Liver (tissue), 9 donors: ENCODE measurements around the gene PBX4. TPM values are rescaled to one million over a fixed set of nuclear protein-coding genes. Genes with fewer than 3 reads are reported as not detected.
A peak's percentile ranks its signal among the peaks of the same experiment; 100 is the strongest.
"Not testable (repeated sequence)": the region's sequence is repeated elsewhere in the genome, so short reads cannot be mapped to it uniquely, and the experiment has no call there.

Source experiments
- DNase-seq: peaks from one replicate; pipeline ENCODE4 v3.0.0-alpha.2; 2017; ENCODE audit warnings: low spot score
- H3K27ac ChIP-seq, 2 donors: one replicate each; pipeline ENCODE4 v1.7.0; 2013; ENCODE audit warnings: inconsistent platforms in 2 of 2, low read length in 2 of 2, control low read depth in 1 of 2, low read depth in 1 of 2, mild to moderate bottlenecking in 1 of 2
- H3K27me3 ChIP-seq, 4 donors: one replicate each; pipeline versions ENCODE4 v1.6.1 to v1.7.0; 2013; ENCODE audit warnings: low read length in 3 of 4, inconsistent platforms in 1 of 4, mild to moderate bottlenecking in 1 of 4, moderate library complexity in 1 of 4; ENCODE audit not compliant: control insufficient read depth in 4 of 4, insufficient read depth in 4 of 4
- H3K36me3 ChIP-seq, 4 donors: one replicate each; pipeline versions ENCODE4 v1.6.1 to v1.7.0; 2013; ENCODE audit warnings: low read length in 3 of 4, mild to moderate bottlenecking in 3 of 4, low read depth in 1 of 4, moderate library complexity in 1 of 4; ENCODE audit not compliant: control insufficient read depth in 4 of 4, insufficient read depth in 3 of 4
- H3K4me1 ChIP-seq, 4 donors: one replicate each; pipeline versions ENCODE4 v1.6.1 to v1.7.0; 2013; ENCODE audit warnings: low read length in 3 of 4, mild to moderate bottlenecking in 3 of 4, moderate library complexity in 1 of 4; ENCODE audit not compliant: control insufficient read depth in 4 of 4, insufficient read depth in 4 of 4
- H3K4me3 ChIP-seq, 3 donors: one replicate each; pipeline versions ENCODE4 v1.6.1 to v1.7.0; 2013; ENCODE audit warnings: low read length in 3 of 3, control low read depth in 1 of 3, low read depth in 1 of 3, mild to moderate bottlenecking in 1 of 3
- H3K9ac ChIP-seq, 2 donors: one replicate each; pipeline ENCODE4 v1.7.0; 2013; ENCODE audit warnings: low read length in 2 of 2, mild to moderate bottlenecking in 2 of 2, moderate library complexity in 2 of 2, control low read depth in 1 of 2, low read depth in 1 of 2
- H3K9me3 ChIP-seq, 4 donors: one replicate each; pipeline versions ENCODE4 v1.6.1 to v1.7.0; 2013; ENCODE audit warnings: low read length in 3 of 4; ENCODE audit not compliant: control insufficient read depth in 4 of 4
- EGR1 ChIP-seq, 2 donors: IDR thresholded peaks; 2 replicates each; pipeline ENCODE4 v1.6.1; 2016 to 2018; ENCODE audit warnings: antibody characterized with exemption in 2 of 2, low read depth in 2 of 2
- FOXA1 ChIP-seq: IDR thresholded peaks from 2 replicates; pipeline ENCODE4 v1.6.1; 2016; ENCODE audit warnings: antibody characterized with exemption
- HNF4G ChIP-seq: IDR thresholded peaks from 2 replicates; pipeline ENCODE4 v1.6.1; 2016; ENCODE audit warnings: antibody characterized with exemption
- JUND ChIP-seq, 2 donors: IDR thresholded peaks; 2 replicates each; pipeline ENCODE4 v1.6.1; 2016; ENCODE audit warnings: antibody characterized with exemption in 2 of 2
- NR2F2 ChIP-seq: IDR thresholded peaks from 2 replicates; pipeline ENCODE4 v1.6.1; 2016; ENCODE audit warnings: antibody characterized with exemption
- TAF1 ChIP-seq: conservative IDR thresholded peaks from 2 replicates; pipeline ENCODE4 v1.6.1; 2016; ENCODE audit warnings: antibody characterized with exemption, mild to moderate bottlenecking
- WGBS: extraction: QIAGEN DNeasy Blood & Tissue Kit; methylation state at CpG from one replicate; pipeline ENCODE4 v1.1.7; 2013; 5-methylcytosine and 5-hydroxymethylcytosine counted together
- polyA plus RNA-seq, 2 donors: library from polyadenylated mRNA; stranded (reverse) in 1 of 2; unstranded in 1 of 2; fragments of 200-250 nt in 1 of 2; fragments of >200 nt in 1 of 2; fragmentation: Nextera tagmentation in 1 of 2; extraction: Ambion mirVana in 1 of 2; gene quantifications; one replicate each; pipeline versions ENCODE4 v1.2.1 to v1.2.3, GENCODE V29; 2013 to 2015
- total RNA-seq, 2 donors: library from RNA; depleted of rRNA; stranded (reverse); fragments of >200 nt; gene quantifications; one replicate each; pipeline ENCODE4 v1.2.3, GENCODE V29; 2014
- TF ChIP-seq, protein P1 (sequence below): IDR thresholded peaks from 2 replicates; pipeline ENCODE4 v1.6.1; 2016; ENCODE audit warnings: antibody characterized with exemption
- TF ChIP-seq, protein P2 (sequence below): IDR thresholded peaks from 2 replicates; pipeline ENCODE4 v1.6.1; 2016; ENCODE audit warnings: antibody characterized with exemption
- TF ChIP-seq, protein P3 (sequence below): fragments of 150-350 bp; IDR thresholded peaks from 2 replicates; pipeline ENCODE4 v1.5.1; 2017; ENCODE audit warnings: improper control_type of control experiment, low read depth, low read length; ENCODE audit not compliant: missing input control
- TF ChIP-seq, protein P4 (sequence below): IDR thresholded peaks from 2 replicates; pipeline ENCODE4 v1.6.1; 2016; ENCODE audit warnings: antibody characterized with exemption, mild to moderate bottlenecking
- donor health status: healthy.
- donor health status: healthy.
- donor health status: healthy.
- donor health status: healthy.
- donor health status: healthy.

Gene PBX4
- total and polyA plus RNA-seq, 4 donors, result 0.19 to 0.59 (median 0.21) TPM; not detected in 1

DNA sequence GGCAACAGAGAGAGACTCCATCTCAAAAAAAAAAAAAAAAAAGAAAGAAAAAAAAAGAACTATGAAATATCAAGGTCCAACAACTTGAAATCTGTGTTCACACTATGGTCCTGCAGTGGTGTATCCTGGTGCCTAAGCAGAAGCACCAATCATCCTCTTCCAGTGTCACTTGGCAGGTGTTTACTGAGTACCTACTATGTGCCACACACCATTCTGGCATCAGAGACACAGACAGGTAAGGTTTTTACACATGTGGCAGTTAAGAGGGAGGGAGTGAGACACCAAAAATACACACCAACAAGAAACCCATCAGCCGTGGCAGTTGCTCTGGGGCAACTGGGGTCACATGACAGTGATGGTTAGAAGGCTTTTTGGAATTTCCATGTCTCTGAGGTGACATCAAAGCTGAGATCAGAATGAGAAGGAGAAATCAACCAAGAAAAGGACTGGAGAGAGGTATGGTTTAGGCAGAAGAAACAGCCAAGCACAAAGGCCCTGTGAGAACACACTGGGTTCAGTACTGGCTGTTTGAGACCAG is 17.6 kb downstream of the PBX4 start:
- TF ChIP-seq, protein P1, sequence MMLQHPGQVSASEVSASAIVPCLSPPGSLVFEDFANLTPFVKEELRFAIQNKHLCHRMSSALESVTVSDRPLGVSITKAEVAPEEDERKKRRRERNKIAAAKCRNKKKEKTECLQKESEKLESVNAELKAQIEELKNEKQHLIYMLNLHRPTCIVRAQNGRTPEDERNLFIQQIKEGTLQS, result no peak
- TF ChIP-seq JUND (IDR thresholded peaks at IDR 0.05), result no peak
- TF ChIP-seq, protein P2, sequence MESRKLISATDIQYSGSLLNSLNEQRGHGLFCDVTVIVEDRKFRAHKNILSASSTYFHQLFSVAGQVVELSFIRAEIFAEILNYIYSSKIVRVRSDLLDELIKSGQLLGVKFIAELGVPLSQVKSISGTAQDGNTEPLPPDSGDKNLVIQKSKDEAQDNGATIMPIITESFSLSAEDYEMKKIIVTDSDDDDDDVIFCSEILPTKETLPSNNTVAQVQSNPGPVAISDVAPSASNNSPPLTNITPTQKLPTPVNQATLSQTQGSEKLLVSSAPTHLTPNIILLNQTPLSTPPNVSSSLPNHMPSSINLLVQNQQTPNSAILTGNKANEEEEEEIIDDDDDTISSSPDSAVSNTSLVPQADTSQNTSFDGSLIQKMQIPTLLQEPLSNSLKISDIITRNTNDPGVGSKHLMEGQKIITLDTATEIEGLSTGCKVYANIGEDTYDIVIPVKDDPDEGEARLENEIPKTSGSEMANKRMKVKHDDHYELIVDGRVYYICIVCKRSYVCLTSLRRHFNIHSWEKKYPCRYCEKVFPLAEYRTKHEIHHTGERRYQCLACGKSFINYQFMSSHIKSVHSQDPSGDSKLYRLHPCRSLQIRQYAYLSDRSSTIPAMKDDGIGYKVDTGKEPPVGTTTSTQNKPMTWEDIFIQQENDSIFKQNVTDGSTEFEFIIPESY, result no peak
- no peak for TF ChIP-seq TAF1
- TF ChIP-seq, protein P3, sequence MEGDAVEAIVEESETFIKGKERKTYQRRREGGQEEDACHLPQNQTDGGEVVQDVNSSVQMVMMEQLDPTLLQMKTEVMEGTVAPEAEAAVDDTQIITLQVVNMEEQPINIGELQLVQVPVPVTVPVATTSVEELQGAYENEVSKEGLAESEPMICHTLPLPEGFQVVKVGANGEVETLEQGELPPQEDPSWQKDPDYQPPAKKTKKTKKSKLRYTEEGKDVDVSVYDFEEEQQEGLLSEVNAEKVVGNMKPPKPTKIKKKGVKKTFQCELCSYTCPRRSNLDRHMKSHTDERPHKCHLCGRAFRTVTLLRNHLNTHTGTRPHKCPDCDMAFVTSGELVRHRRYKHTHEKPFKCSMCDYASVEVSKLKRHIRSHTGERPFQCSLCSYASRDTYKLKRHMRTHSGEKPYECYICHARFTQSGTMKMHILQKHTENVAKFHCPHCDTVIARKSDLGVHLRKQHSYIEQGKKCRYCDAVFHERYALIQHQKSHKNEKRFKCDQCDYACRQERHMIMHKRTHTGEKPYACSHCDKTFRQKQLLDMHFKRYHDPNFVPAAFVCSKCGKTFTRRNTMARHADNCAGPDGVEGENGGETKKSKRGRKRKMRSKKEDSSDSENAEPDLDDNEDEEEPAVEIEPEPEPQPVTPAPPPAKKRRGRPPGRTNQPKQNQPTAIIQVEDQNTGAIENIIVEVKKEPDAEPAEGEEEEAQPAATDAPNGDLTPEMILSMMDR, result no peak
- TF ChIP-seq HNF4G, result no peak
- Histone ChIP-seq H3K36me3 (no peaks in the 10 kb centered on the region), H3K4me1 (no peaks in the 10 kb centered on the region), H3K9me3 (peaks cover 0 to 3% (median 0%) of the 10 kb centered on the region in 4 donors), H3K4me3 (no peak overlapping the region), H3K27ac (no peak overlapping the region), H3K9ac (no peak overlapping the region), H3K27me3 (peaks cover 0 to 2% (median 0%) of the 10 kb centered on the region in 4 donors)
- no peak for DNase-seq
- 85% methylated on average over 1 of the region's 1 CpG for WGBS

DNA sequence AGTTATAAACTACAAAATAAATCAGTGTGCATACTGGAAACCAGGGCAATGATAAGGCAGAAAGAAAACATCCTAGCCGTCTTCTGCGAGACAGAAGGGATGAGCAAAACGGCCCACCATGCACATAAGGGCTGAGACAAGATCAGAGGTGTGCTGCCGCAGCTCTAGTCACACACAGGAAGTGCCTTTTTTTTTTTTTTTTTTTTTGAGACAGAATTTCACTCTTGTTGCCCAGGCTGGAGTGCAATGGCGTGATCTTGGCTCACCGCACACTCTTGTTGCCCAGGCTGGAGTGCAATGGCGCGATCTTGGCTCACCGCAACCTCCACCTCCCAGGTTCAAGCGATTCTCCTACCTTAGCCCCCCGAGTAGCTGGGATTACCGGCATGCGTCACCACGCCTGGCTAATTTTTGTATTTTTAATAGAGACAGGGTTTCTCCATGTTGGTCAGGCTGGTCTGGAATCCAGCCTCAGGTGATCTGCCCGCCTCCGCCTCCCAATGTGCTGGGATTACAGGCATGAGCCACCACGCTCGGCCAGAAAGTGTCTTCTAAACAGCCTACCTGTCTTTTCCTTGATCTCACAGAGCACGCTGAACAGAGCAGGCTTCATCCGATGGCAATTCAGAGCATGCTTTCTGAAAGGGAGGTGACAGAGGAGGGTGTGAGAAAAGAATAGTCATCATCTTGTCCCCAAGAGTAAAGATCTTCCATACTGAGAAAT is 19.6 kb downstream of the PBX4 start:
- not testable (repeated sequence) for H3K9ac ChIP-seq, H3K27ac ChIP-seq, H3K27me3 ChIP-seq, DNase-seq, H3K4me1 ChIP-seq, H3K9me3 ChIP-seq, H3K36me3 ChIP-seq, H3K4me3 ChIP-seq
- 87% methylated on average over 20 of the region's 20 CpGs for WGBS

DNA sequence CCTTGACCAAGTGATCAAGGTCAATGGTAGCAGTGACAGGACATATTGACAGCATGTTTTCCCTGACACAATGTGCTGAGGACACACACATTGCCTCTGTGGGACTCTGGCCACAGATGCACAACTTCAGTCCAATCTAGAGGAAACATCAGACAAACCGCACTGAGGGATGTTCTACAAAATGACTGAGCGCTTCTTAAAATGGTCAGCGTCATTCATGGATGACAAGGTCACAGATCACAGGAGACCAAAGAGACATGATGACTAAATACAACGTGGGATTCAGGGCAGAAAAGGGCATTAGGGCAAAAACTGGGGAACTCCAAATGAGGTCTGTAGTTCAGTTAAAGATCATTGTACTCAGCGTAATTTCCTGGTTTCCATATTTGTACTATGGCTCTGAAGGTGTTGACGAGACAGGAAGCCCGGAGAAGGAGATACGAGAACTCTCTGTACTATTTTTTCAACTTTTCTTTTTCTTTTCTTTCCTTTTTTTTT is 20.6 kb downstream of the PBX4 start:
- peaks cover 0 to 3% (median 0%) of the 10 kb centered on the region in 4 donors for H3K9me3 ChIP-seq
- 72% methylated on average over 8 of the region's 8 CpGs for WGBS
- H3K27me3 ChIP-seq, result peaks cover 0 to 2% (median 0%) of the 10 kb centered on the region in 4 donors
- no peaks in the 10 kb centered on the region for H3K4me1 ChIP-seq
- H3K4me3 ChIP-seq, result no peak overlapping the region
- no peaks in the 10 kb centered on the region for H3K36me3 ChIP-seq
- no peak for DNase-seq
- TF ChIP-seq FOXA1 (no peak), EGR1 (IDR thresholded peaks at IDR 0.05; ENCODE audit: low read depth in 2 of 2) (no peak), HNF4G (no peak), NR2F2 (no peak)
- TF ChIP-seq, protein P4, sequence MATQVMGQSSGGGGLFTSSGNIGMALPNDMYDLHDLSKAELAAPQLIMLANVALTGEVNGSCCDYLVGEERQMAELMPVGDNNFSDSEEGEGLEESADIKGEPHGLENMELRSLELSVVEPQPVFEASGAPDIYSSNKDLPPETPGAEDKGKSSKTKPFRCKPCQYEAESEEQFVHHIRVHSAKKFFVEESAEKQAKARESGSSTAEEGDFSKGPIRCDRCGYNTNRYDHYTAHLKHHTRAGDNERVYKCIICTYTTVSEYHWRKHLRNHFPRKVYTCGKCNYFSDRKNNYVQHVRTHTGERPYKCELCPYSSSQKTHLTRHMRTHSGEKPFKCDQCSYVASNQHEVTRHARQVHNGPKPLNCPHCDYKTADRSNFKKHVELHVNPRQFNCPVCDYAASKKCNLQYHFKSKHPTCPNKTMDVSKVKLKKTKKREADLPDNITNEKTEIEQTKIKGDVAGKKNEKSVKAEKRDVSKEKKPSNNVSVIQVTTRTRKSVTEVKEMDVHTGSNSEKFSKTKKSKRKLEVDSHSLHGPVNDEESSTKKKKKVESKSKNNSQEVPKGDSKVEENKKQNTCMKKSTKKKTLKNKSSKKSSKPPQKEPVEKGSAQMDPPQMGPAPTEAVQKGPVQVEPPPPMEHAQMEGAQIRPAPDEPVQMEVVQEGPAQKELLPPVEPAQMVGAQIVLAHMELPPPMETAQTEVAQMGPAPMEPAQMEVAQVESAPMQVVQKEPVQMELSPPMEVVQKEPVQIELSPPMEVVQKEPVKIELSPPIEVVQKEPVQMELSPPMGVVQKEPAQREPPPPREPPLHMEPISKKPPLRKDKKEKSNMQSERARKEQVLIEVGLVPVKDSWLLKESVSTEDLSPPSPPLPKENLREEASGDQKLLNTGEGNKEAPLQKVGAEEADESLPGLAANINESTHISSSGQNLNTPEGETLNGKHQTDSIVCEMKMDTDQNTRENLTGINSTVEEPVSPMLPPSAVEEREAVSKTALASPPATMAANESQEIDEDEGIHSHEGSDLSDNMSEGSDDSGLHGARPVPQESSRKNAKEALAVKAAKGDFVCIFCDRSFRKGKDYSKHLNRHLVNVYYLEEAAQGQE, result no peak
- peak overlapping the region in 1 of 2 donors; percentile 37 for H3K27ac ChIP-seq
- H3K9ac ChIP-seq, result no peak overlapping the region
